HepG2 (cell line): ENCODE results near the gene B4GALT3. TPM values are rescaled to one million over a fixed set of nuclear protein-coding genes. Genes with fewer than 3 reads are reported as not detected.

Source experiments
- ATAC-seq: fragments of 200-7000 bp; cut with Tn5 transposase; 3 replicates; pipeline ENCODE4 v1.9.1; 2020; ENCODE audit warnings: mild to moderate bottlenecking, moderate library complexity
- BruUV-seq: library from RNA; stranded (reverse); fragments of 400-500 nt; replicated peaks from 2 replicates; lab custom pipeline; 2021; lab: Mats Ljungman, UMichigan
- CTCF ChIA-PET: fragments of 300-600 bp; formaldehyde crosslinking; extraction: SDS; loops from one replicate; lab custom pipeline; 2021; ENCODE audit warnings: low total read pairs, inconsistent platforms, low intra/inter-chr PET ratio; lab: Yijun Ruan, JAX
- POLR2A ChIA-PET: fragments of 350-600 bp; sonication (Branson Sonifier 250); formaldehyde crosslinking; loops from one replicate; lab custom pipeline; 2020; ENCODE audit warnings: antibody characterized with exemption, inconsistent platforms; lab: Yijun Ruan, JAX
- DNase-seq: peaks from one replicate; pipeline ENCODE4 v3.0.0-alpha.2; 2015; ENCODE audit warnings: low spot score
- FAIRE-seq: peaks from 3 replicates; lab custom pipeline; 2011; peaks lifted over from hg19 to GRCh38; lab: Jason Lieb, UNC
- H2AFZ ChIP-seq: one replicate; pipeline ENCODE4 v1.6.1; 2011; ENCODE audit warnings: low read length, inconsistent platforms
- H3K27ac ChIP-seq: fragments of 300-600 bp; 3 replicates; pipeline ENCODE4 v1.8.0; 2011; ENCODE audit warnings: mixed run types, mild to moderate bottlenecking, mixed read lengths, low read length, inconsistent platforms; ENCODE audit not compliant: insufficient read depth; ENCODE audit errors: extremely low read length
- H3K27me3 ChIP-seq, 2 experiments: fragments of 200-600 bp in 1 of 2; 2 replicates in 1 of 2; 3 replicates in 1 of 2; pipeline versions ENCODE4 v1.6.0 to v1.8.0; 2011; ENCODE audit warnings: low read length in 2 of 2, mild to moderate bottlenecking in 2 of 2, moderate library complexity in 2 of 2, inconsistent platforms in 1 of 2; ENCODE audit not compliant: insufficient read depth in 2 of 2, control insufficient read depth in 1 of 2
- H3K36me3 ChIP-seq, 2 experiments: fragments of 200-600 bp in 1 of 2; replicated peaks in 1 of 2; 2 replicates in 1 of 2; 3 replicates in 1 of 2; pipeline versions ENCODE4 v1.5.1 to v1.8.0; 2011; ENCODE audit warnings: low read length in 2 of 2, inconsistent platforms in 1 of 2; ENCODE audit not compliant: insufficient read depth in 2 of 2, control insufficient read depth in 1 of 2
- H3K4me1 ChIP-seq: 2 replicates; pipeline ENCODE4 v1.5.1; 2012; ENCODE audit warnings: low read length, inconsistent platforms; ENCODE audit not compliant: insufficient read depth
- H3K4me2 ChIP-seq: 2 replicates; pipeline ENCODE4 v1.6.0; 2011; ENCODE audit warnings: low read depth, low read length, inconsistent platforms
- H3K4me3 ChIP-seq, 3 experiments: fragments of 200-600 bp in 1 of 3; sonication (generic), shearing (Covaris generic) in 1 of 3; replicated peaks in 1 of 3; 2 replicates each; pipeline ENCODE4 v1.5.1; 2011 to 2016; ENCODE audit warnings: low read length in 3 of 3, inconsistent platforms in 2 of 3, low read depth in 2 of 3, mild to moderate bottlenecking in 2 of 3, control low read depth in 1 of 3, mixed read lengths in 1 of 3; ENCODE audit not compliant: insufficient read depth in 1 of 3
- H3K79me2 ChIP-seq: one replicate; pipeline ENCODE4 v1.6.1; 2011; ENCODE audit warnings: low read length, inconsistent platforms; ENCODE audit not compliant: insufficient read depth
- H3K9ac ChIP-seq: 2 replicates; pipeline ENCODE4 v1.6.0; 2011; ENCODE audit warnings: mild to moderate bottlenecking, low read depth, low read length, inconsistent platforms; ENCODE audit not compliant: insufficient read depth
- H3K9me3 ChIP-seq: 2 replicates; pipeline ENCODE4 v1.5.1; 2012; ENCODE audit warnings: mild to moderate bottlenecking, low read length
- H4K20me1 ChIP-seq: 2 replicates; pipeline ENCODE4 v1.6.0; 2011; ENCODE audit warnings: inconsistent platforms, mild to moderate bottlenecking, low read length, moderate library complexity; ENCODE audit not compliant: insufficient read depth
- CREM ChIP-seq, 2 experiments: sonication (generic) in 1 of 2; formaldehyde crosslinking in 1 of 2; IDR thresholded peaks; 2 replicates each; pipeline versions ENCODE4 v1.4.0 to v1.6.1; 2016 to 2020; ENCODE audit warnings: antibody characterized with exemption in 1 of 2, mild to moderate bottlenecking in 1 of 2, missing genetic modification reagents in 1 of 2
- EEA1 ChIP-seq: sonication (generic); formaldehyde crosslinking; IDR thresholded peaks from 2 replicates; pipeline ENCODE4 v1.5.1; 2020; ENCODE audit warnings: mild to moderate bottlenecking, missing genetic modification reagents, borderline replicate concordance
- ELF1 ChIP-seq: sonication (generic); formaldehyde crosslinking; IDR thresholded peaks from 2 replicates; pipeline ENCODE4 v1.4.0; 2020; ENCODE audit warnings: missing genetic modification reagents
- HOMEZ ChIP-seq: IDR thresholded peaks from 2 replicates; pipeline ENCODE4 v1.6.1; 2016; ENCODE audit warnings: low read depth
- HOXA7 ChIP-seq: sonication (generic); formaldehyde crosslinking; IDR thresholded peaks from 2 replicates; pipeline ENCODE4 v1.8.1; 2022; ENCODE audit warnings: mild to moderate bottlenecking, missing genetic modification reagents, moderate library complexity
- JARID2 ChIP-seq: sonication (generic); formaldehyde crosslinking; IDR thresholded peaks from 2 replicates; pipeline ENCODE4 v1.8.1; 2023; ENCODE audit warnings: missing genetic modification reagents, inconsistent platforms; ENCODE audit not compliant: insufficient replicate concordance
- KLF16 ChIP-seq, 2 experiments: sonication (generic) in 1 of 2; formaldehyde crosslinking in 1 of 2; IDR thresholded peaks; 2 replicates each; pipeline versions ENCODE4 v1.6.1 to v1.8.0; 2016 to 2023; ENCODE audit warnings: missing genetic modification reagents in 2 of 2, missing compliant biosample characterization in 1 of 2
- MIXL1 ChIP-seq: IDR thresholded peaks from 2 replicates; pipeline ENCODE4 v1.6.1; 2016
- NBN ChIP-seq: fragments of 450-650 bp; conservative IDR thresholded peaks from 2 replicates; pipeline ENCODE4 v1.6.1; 2017
- NR1H2 ChIP-seq: sonication (generic); formaldehyde crosslinking; IDR thresholded peaks from 2 replicates; pipeline ENCODE4 v1.8.1; 2022; ENCODE audit warnings: low read depth, missing genetic modification reagents, borderline replicate concordance
- PATZ1 ChIP-seq: sonication (generic); formaldehyde crosslinking; IDR thresholded peaks from 2 replicates; pipeline ENCODE4 v1.4.0; 2020; ENCODE audit warnings: missing genetic modification reagents
- POLR2AphosphoS2 ChIP-seq: IDR thresholded peaks from 2 replicates; pipeline ENCODE4 v1.6.1; 2011; ENCODE audit warnings: low read depth, low read length, improper control_type of control experiment
- TAF1 ChIP-seq: sonication (generic); formaldehyde crosslinking; IDR thresholded peaks from 2 replicates; pipeline ENCODE4 v1.4.0; 2020; ENCODE audit warnings: missing genetic modification reagents
- U2AF1 ChIP-seq: fragments of 200-400 bp; formaldehyde crosslinking; optimal IDR thresholded peaks from 2 replicates; pipeline ENCODE3; 2017; ENCODE audit warnings: mild to moderate bottlenecking, low read depth, low read length
- ZEB1 ChIP-seq: IDR thresholded peaks from 2 replicates; pipeline ENCODE4 v1.6.1; 2012; ENCODE audit warnings: mild to moderate bottlenecking, low read depth, inconsistent platforms; ENCODE audit not compliant: insufficient replicate concordance
- ZNF225 ChIP-seq: sonication (generic); formaldehyde crosslinking; IDR thresholded peaks from 2 replicates; pipeline ENCODE4 v1.4.0; 2020; ENCODE audit warnings: mild to moderate bottlenecking, missing genetic modification reagents
- ZNF768 ChIP-seq: sonication (generic); formaldehyde crosslinking; IDR thresholded peaks from 2 replicates; pipeline ENCODE4 v1.4.0; 2020; ENCODE audit warnings: missing genetic modification reagents
- WGBS: methylation state at CpG from one replicate; pipeline ENCODE4 v1.1.6; 2017; ENCODE audit warnings: low lambda C conversion rate; 5-methylcytosine and 5-hydroxymethylcytosine counted together
- in situ Hi-C: cut with HindIII; loops from 2 replicates; pipeline ENCODE4 v1.10.0; 2017; ENCODE audit warnings: low pct_unique_long_range_greater_than_20kb; ENCODE audit not compliant: extremely low pct_ligation_motif_present
- intact Hi-C: fragments of 100-400 bp; cut with micrococcal nuclease; formaldehyde crosslinking; loops from one replicate; pipeline ENCODE4 v1.10.0; 2022; ENCODE audit not compliant: unreplicated experiment
- polyA plus RNA-seq, 8 experiments: library from polyadenylated mRNA; depleted of rRNA in 3 of 8; stranded (reverse) in 7 of 8; unstranded in 1 of 8; fragments of >200 nt; fragmentation: Illumina TruSeq in 4 of 8; extraction: Trizol in 4 of 8; gene quantifications; 2 replicates each; pipeline versions ENCODE4 v1.2.1 to v1.2.3, GENCODE V29; 2011 to 2016; ENCODE audit warnings: low read depth in 4 of 8, missing spikeins in 1 of 8, mixed read lengths in 1 of 8; ENCODE audit not compliant: insufficient read depth in 1 of 8
- total RNA-seq, 5 experiments: library from RNA; depleted of rRNA; stranded (reverse); fragments of >200 nt; fragmentation: Illumina TruSeq; extraction: Trizol; gene quantifications; 2 replicates each; pipeline ENCODE4 v1.2.3, GENCODE V29; 2016; ENCODE audit warnings: low read depth in 1 of 5

B4GALT3 gene
- total and polyA plus RNA-seq, 2 of the 13 experiments (the other 11 are each of a cell fraction or from before 2014, with no cell fraction given): 35.6 to 40.4 TPM

GRCh38 chr1:161157867-161158266, 19.4 kb downstream of the B4GALT3 start:
- Histone ChIP-seq H3K4me3 (no peak overlapping the region), H3K9ac (no peak overlapping the region), H3K36me3 (peaks cover 8 to 25% of the 10 kb centered on the region in 2 experiments; a peak in 4 of 5 replicates), H3K27me3 (no peaks in the 10 kb centered on the region; a peak in 1 of 5 replicates), H2AFZ (no peak overlapping the region), H3K9me3 (no peaks in the 10 kb centered on the region), H3K4me1 (peaks cover 48% of the 10 kb centered on the region), H3K79me2 (peaks cover 17% of the 10 kb centered on the region), H3K27ac (no peak overlapping the region), H3K4me2 (no peak overlapping the region), H4K20me1 (no peaks in the 10 kb centered on the region)
- TF ChIP-seq POLR2AphosphoS2: no peak
- no peak for TF ChIP-seq ZNF768 (CRISPR knock-in tag)
- no peak for TF ChIP-seq CREM (IDR thresholded peaks at IDR 0.05)
- TF ChIP-seq CREM (CRISPR knock-in tag; IDR thresholded peaks at IDR 0.05): no peak
- TF ChIP-seq NR1H2 (CRISPR knock-in tag): no peak
- no peak for TF ChIP-seq HOMEZ (CRISPR knock-in tag)
- TF ChIP-seq ELF1 (CRISPR knock-in tag): no peak
- no peak for TF ChIP-seq HOXA7 (CRISPR knock-in tag)
- TF ChIP-seq JARID2: no peak
- TF ChIP-seq PATZ1: no peak
- TF ChIP-seq ZNF225: no peak
- TF ChIP-seq KLF16 (CRISPR knock-in tag; IDR thresholded peaks at IDR 0.05): no peak
- no peak for TF ChIP-seq U2AF1
- no peak for TF ChIP-seq TAF1 (CRISPR knock-in tag)
- no peak for TF ChIP-seq NBN
- no peak for TF ChIP-seq ZEB1
- TF ChIP-seq MIXL1 (CRISPR knock-in tag): no peak
- TF ChIP-seq EEA1 (CRISPR knock-in tag): no peak
- no TSS peak for BruUV-seq
- FAIRE-seq: no peak
- WGBS: 100% methylated on average over 1 of the region's 1 CpG
- DNase-seq: no peak
- ChIA-PET CTCF (no interaction called here), POLR2A (interaction anchor here (1.0 to 2.2 kb wide), 2 partner anchors 8 to 25 kb away, joined by 3 to 5 read pairs; partner anchors contain the start of genes DEDD and PPOX)
- intact Hi-C loops (no loop called here), in situ Hi-C loops (no loop called here)
- ATAC-seq: no peak
